Left ventricle myocardium inferior (tissue), 1 donor: Measurements from ENCODE around the gene BCL2L1. TPM values are rescaled to one million over a fixed set of nuclear protein-coding genes. Genes with fewer than 3 reads are reported as not detected.
A peak's percentile ranks its signal among the peaks of the same experiment; 100 is the strongest.
"Not testable (repeated sequence)": the region's sequence is repeated elsewhere in the genome, so short reads cannot be mapped to it uniquely, and the experiment has no call there.

Source experiments
- DNase-seq: peaks from one replicate; pipeline ENCODE4 v3.0.0-alpha.2; 2020
- H3K27ac ChIP-seq: fragments of 200-600 bp; replicated peaks from 2 replicates; pipeline ENCODE4 v1.8.0; 2021
- H3K27me3 ChIP-seq: fragments of 200-600 bp; 2 replicates; pipeline ENCODE4 v1.8.0; 2021; ENCODE audit warnings: low read depth
- H3K36me3 ChIP-seq: fragments of 200-600 bp; 2 replicates; pipeline ENCODE4 v1.8.0; 2021
- H3K4me1 ChIP-seq: fragments of 200-600 bp; 2 replicates; pipeline ENCODE4 v1.8.0; 2021
- H3K4me3 ChIP-seq: fragments of 200-600 bp; 2 replicates; pipeline ENCODE4 v1.8.0; 2021; ENCODE audit warnings: mild to moderate bottlenecking, moderate library complexity
- H3K9me3 ChIP-seq: fragments of 200-600 bp; replicated peaks from 2 replicates; pipeline ENCODE4 v1.8.0; 2021
- intact Hi-C: fragments of 100-400 bp; cut with micrococcal nuclease; formaldehyde crosslinking; loops from one replicate; pipeline ENCODE4 v1.11.0; 2022
- total RNA-seq: library from RNA; stranded (reverse); fragmentation: NEBNext Ultra II Directional; extraction: Animal tissue kit (Norgen Biotek cat#: 25700); gene quantifications from one replicate; pipeline ENCODE4 v1.2.1, GENCODE V29; 2021
- TF ChIP-seq, protein P1 (sequence below): fragments of 200-600 bp; IDR thresholded peaks from 2 replicates; pipeline ENCODE4 v1.8.0; 2021; ENCODE audit warnings: antibody characterized with exemption, mild to moderate bottlenecking, borderline replicate concordance
- donor health status: DM: no; HTN: yes; CAD: no; lungs with severe emphysema.

BCL2L1 gene
- total RNA-seq, 1 donor from 2014 or later, result 53.2 TPM

DNA sequence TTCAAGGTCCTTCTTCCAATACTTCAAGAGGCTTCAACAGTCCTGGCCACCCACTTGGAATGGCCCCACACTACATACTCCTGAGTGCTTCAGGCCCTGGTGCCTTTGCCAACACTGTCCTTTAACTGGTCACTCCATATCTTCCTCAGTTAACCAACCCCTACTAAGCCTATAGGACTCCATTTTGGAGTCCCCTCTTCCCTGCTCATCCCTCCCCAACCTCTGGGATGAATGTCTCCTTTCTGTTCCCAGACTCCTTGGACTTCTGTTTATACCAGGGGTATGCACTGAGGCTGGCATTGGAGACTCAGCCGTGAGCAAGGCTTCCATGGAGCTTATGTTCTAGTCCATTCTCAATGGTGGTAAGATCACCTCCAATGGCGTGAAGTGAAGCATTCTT lies 51.3 kb downstream of the BCL2L1 start:
- Histone ChIP-seq H3K4me1 (peaks cover 100% of the 10 kb centered on the region), H3K36me3 (no peaks in the 10 kb centered on the region), H3K27ac (peak overlapping the region; percentile 95), H3K4me3 (peak overlapping the region; percentile 33), H3K9me3 (no peaks in the 10 kb centered on the region), H3K27me3 (no peaks in the 10 kb centered on the region)
- DNase-seq, result no peak
- intact Hi-C loops, result loop anchor here (5.0 kb wide), 1 partner anchor 51 kb away; the partner anchor contains the start of gene BCL2L1
- TF ChIP-seq, protein P1, sequence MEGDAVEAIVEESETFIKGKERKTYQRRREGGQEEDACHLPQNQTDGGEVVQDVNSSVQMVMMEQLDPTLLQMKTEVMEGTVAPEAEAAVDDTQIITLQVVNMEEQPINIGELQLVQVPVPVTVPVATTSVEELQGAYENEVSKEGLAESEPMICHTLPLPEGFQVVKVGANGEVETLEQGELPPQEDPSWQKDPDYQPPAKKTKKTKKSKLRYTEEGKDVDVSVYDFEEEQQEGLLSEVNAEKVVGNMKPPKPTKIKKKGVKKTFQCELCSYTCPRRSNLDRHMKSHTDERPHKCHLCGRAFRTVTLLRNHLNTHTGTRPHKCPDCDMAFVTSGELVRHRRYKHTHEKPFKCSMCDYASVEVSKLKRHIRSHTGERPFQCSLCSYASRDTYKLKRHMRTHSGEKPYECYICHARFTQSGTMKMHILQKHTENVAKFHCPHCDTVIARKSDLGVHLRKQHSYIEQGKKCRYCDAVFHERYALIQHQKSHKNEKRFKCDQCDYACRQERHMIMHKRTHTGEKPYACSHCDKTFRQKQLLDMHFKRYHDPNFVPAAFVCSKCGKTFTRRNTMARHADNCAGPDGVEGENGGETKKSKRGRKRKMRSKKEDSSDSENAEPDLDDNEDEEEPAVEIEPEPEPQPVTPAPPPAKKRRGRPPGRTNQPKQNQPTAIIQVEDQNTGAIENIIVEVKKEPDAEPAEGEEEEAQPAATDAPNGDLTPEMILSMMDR, result no peak

DNA sequence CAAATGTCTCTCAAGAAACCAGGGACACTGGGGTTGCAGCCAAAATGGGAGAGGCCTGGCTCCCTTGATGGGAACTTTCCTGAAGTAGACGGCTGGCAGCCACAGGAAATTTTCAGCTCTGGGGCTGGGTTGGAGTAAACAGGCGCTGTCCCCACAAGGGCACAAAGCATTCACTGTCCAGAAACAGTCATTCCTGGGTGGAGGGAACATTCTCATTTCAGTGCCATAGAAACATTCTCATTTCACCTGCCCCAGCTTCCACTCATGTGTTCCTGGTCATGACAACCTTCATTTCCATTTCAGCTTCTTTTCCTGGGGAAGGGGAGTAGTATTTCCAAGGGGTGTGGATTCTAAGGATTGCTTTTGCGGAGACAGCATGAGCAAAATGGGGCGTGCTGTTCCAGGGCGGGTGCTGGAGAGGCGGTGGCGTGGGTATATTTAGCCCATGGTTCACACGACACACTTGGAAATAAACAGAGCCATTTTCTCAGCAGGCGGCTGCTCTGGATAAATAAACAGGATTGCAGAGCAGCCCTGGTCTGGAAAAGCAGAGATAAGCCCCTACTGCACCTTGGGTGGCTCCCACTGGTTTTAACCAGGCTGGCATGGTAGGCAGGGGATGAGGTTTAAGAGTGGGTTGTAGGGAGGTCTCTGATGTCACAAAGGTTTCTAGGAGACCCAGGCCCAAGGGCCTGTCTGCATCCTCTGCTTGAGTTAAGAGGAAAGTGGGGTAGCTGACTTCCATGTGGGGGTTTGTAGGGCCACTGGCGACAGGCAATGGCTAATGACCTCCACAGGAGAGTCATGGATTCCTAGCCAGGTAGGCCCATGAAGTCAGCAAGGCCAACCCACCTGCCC lies 52.1 kb downstream of the BCL2L1 start:
- intact Hi-C loops, result loop anchor here (5.0 kb wide), 1 partner anchor 52 kb away; the partner anchor contains the start of gene BCL2L1
- TF ChIP-seq, protein P1, result no peak
- Histone ChIP-seq H3K4me3 (peak overlapping the region; percentile 33), H3K4me1 (peaks cover 100% of the 10 kb centered on the region), H3K9me3 (no peaks in the 10 kb centered on the region), H3K27ac (peak overlapping the region; percentile 95), H3K27me3 (no peaks in the 10 kb centered on the region), H3K36me3 (peaks cover 6% of the 10 kb centered on the region)
- DNase-seq, result peak; percentile 78

DNA sequence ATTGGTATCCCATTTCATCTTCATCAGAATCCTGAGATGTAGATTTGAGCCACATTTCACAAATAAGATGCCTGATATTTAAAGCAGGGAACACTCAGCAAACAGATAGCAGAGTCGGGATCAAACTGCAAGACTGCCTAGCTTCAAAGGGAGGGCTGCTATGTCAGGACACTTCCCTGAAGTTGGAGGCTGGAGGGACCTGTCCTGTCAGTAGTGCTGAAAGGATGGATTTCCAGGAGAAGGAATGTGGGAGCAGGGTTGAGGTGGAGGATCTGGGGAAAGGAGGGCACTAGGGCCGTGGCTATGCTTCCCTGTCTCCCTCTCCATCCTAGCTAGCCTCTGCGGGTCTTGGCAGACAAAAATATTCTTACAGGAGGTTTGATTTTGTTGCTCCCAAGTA lies 52.8 kb downstream of the BCL2L1 start:
- TF ChIP-seq, protein P1, result no peak
- Histone ChIP-seq H3K4me1 (peaks cover 100% of the 10 kb centered on the region), H3K36me3 (peaks cover 13% of the 10 kb centered on the region), H3K4me3 (peak overlapping the region; percentile 33), H3K27ac (peak overlapping the region; percentile 95), H3K27me3 (no peaks in the 10 kb centered on the region), H3K9me3 (no peaks in the 10 kb centered on the region)
- intact Hi-C loops, result loop anchor here (5.0 kb wide), 1 partner anchor 52 kb away; the partner anchor contains the start of gene BCL2L1
- DNase-seq, result no peak

DNA sequence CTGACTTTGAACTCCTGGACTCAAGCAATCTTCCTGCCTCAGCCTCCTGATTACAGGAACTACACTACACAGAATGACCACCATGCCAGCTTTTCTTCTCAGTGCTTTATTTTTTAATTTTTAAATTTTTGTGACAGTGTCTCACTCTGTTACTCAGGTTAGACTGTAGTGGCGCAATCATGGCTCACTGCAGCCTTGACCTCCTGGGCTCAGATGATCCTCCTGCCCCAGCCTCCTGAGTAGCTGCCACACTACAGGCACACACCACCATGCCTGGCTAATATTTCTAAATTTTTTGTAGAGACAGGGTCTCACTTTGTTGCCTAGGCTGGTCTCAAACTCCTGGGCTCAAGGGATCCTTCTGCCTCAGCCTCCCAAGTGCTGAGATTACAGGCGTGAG lies 53.7 kb downstream of the BCL2L1 start:
- H3K4me3 ChIP-seq, intact Hi-C loops, H3K9me3 ChIP-seq, DNase-seq, H3K27me3 ChIP-seq: not testable (repeated sequence)
- peaks cover 22% of the 10 kb centered on the region for H3K36me3 ChIP-seq
- H3K27ac ChIP-seq, result peak overlapping the region; percentile 95
- peaks cover 100% of the 10 kb centered on the region for H3K4me1 ChIP-seq

DNA sequence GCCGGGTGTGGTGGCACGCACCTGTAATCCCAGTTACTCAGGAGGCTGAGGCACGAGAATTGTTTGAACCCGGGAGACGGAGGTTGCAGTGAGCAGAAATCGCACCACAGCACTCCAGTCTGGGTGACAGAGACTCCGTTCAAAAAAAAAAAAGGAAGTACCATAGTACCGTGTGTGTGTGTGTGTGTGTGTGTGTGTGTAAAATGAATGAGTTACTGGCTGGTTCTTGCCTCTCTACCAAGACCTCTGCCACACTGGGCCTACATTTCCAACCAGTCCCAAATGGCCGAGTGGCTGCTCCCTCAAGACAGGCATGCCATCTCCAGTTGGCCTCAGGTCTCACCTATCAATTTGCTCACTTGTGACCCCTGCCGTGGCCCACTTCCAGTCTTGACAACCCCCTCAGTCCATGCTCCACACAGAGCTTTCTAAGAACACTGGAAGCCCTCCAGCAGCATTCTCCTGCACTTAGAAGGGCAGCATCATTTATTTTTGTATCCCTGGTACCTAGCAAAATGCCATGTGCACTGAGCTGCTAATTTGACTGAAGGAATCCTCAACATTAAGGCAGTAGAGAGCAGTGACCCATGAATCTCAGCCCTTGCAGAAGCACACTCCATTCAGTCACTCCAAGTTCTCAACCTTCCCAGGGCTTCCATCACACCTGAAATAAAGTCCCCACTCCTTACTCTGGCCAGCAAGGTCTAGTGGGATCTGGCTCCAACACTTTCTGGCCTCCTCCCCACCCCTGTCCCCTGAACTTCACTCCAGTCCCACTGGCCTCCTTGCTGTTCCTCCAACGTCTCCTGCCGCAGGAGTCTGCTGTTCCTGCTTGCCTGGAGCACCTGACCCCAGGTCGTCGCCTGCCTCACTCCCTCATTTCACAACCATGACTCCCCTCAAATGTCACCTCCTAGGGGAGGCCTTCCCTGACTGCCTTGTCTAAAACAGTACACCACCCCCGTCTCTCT lies 55.1 kb downstream of the BCL2L1 start:
- Histone ChIP-seq H3K9me3 (no peaks in the 10 kb centered on the region), H3K4me3 (peak overlapping the region; percentile 30), H3K36me3 (peaks cover 28% of the 10 kb centered on the region), H3K4me1 (peaks cover 96% of the 10 kb centered on the region), H3K27me3 (no peaks in the 10 kb centered on the region), H3K27ac (peak overlapping the region; percentile 95)
- intact Hi-C loops, result no loop called here
- TF ChIP-seq, protein P1, result no peak
- DNase-seq, result no peak
